Esophagus mucosa (tissue), 1 donor: ENCODE results near the gene SYNM. TPM values are rescaled to one million over a fixed set of nuclear protein-coding genes. Genes with fewer than 3 reads are reported as not detected.
"Not testable (repeated sequence)": the region's sequence is repeated elsewhere in the genome, so short reads cannot be mapped to it uniquely, and the experiment has no call there.

Experiments used
- ATAC-seq: fragments of 200-7000 bp; cut with Tn5 transposase; one replicate; pipeline ENCODE4 v1.9.1; 2020
- total RNA-seq: library from RNA; stranded (reverse); gene quantifications from one replicate; pipeline ENCODE4 v1.2.4, GENCODE V29; 2023
- donor health status: DM: yes; HTN: yes; CAD: no.

The SYNM gene, protein sequence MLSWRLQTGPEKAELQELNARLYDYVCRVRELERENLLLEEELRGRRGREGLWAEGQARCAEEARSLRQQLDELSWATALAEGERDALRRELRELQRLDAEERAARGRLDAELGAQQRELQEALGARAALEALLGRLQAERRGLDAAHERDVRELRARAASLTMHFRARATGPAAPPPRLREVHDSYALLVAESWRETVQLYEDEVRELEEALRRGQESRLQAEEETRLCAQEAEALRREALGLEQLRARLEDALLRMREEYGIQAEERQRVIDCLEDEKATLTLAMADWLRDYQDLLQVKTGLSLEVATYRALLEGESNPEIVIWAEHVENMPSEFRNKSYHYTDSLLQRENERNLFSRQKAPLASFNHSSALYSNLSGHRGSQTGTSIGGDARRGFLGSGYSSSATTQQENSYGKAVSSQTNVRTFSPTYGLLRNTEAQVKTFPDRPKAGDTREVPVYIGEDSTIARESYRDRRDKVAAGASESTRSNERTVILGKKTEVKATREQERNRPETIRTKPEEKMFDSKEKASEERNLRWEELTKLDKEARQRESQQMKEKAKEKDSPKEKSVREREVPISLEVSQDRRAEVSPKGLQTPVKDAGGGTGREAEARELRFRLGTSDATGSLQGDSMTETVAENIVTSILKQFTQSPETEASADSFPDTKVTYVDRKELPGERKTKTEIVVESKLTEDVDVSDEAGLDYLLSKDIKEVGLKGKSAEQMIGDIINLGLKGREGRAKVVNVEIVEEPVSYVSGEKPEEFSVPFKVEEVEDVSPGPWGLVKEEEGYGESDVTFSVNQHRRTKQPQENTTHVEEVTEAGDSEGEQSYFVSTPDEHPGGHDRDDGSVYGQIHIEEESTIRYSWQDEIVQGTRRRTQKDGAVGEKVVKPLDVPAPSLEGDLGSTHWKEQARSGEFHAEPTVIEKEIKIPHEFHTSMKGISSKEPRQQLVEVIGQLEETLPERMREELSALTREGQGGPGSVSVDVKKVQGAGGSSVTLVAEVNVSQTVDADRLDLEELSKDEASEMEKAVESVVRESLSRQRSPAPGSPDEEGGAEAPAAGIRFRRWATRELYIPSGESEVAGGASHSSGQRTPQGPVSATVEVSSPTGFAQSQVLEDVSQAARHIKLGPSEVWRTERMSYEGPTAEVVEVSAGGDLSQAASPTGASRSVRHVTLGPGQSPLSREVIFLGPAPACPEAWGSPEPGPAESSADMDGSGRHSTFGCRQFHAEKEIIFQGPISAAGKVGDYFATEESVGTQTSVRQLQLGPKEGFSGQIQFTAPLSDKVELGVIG (N-terminal part only)
- 6.0 TPM for total RNA-seq

- ATAC-seq: peak; percentile 81
These were observed at the start of gene SYNM for GRCh38 chr15:99104788-99105513. TSS of gene SYNM (plus strand) at chr15:99105080. CDS start at chr15:99105200, 120 bp downstream.

DNA sequence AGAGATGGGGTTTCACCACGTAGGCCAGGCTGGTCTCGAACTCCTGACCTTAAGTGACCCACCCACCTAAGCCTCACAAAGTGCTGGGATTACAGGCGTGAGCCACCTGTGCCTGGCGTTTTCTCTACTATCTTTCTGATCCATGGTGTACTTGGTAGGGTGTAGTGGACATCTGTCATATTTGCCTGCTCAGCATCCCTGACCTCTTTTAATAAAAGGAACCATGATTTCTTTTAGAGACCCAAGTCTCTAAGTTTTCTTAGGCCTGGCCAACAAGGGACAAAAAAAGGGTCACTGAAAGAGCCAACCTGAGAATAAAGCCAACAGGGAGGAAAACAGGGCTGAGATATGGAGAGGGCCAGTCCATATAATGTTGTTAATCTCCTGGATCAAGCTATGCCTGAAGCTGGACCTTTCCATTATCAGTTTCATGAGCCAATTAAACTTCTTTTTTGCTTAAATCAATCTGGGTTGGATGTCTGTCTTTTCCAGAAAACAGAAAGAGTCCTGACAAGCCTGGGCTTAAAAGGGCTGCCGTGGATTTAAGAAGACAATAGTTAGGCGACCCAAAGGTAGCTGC is 49.2 kb upstream of the SYNM start:
- ATAC-seq: no peak

DNA sequence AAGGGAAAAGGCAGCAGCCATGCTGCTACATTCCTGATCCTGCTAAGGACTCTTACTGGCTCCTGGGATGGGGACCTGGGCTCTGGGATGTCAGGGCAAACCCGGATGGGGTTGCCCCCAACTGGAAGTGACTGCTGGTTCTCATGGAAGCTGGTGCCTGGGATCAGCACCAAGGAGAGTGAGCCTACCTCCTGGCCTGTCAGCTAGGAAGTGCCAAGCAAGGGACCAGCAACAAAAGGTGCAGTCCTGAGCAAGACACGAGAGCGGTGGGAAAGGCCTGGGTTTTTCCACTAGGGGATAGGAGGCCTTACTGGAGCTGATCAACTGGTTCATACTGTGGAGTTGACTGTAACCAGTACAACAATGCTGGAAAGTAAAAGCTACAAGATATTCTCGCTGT is 47.9 kb upstream of the SYNM start:
- no peak for ATAC-seq

GRCh38 chr15:99057697-99058420 is 47.0 kb upstream of the SYNM start:
- peak; percentile 21 for ATAC-seq

DNA sequence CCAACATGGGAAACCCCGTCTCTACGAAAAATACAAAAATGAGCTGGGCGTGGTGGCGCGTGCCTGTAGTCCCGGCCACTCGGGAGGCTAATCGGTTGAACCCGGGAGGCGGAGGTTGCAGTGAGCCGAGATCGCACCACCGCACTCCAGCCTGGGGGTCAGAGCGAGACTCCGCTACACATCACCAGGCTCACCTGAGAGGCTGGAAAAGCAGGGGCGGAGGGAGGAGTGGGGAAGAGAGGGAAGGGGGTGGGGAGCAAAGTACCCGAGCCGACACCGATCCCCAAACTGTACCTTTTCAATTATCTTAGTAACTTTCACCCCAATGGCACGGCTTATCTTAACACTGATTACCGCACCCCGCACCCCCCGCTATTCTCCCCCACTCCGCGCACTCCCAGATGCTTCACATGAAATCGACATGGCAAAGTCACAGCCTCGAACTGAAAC is 46.4 kb upstream of the SYNM start:
- no peak for ATAC-seq

DNA sequence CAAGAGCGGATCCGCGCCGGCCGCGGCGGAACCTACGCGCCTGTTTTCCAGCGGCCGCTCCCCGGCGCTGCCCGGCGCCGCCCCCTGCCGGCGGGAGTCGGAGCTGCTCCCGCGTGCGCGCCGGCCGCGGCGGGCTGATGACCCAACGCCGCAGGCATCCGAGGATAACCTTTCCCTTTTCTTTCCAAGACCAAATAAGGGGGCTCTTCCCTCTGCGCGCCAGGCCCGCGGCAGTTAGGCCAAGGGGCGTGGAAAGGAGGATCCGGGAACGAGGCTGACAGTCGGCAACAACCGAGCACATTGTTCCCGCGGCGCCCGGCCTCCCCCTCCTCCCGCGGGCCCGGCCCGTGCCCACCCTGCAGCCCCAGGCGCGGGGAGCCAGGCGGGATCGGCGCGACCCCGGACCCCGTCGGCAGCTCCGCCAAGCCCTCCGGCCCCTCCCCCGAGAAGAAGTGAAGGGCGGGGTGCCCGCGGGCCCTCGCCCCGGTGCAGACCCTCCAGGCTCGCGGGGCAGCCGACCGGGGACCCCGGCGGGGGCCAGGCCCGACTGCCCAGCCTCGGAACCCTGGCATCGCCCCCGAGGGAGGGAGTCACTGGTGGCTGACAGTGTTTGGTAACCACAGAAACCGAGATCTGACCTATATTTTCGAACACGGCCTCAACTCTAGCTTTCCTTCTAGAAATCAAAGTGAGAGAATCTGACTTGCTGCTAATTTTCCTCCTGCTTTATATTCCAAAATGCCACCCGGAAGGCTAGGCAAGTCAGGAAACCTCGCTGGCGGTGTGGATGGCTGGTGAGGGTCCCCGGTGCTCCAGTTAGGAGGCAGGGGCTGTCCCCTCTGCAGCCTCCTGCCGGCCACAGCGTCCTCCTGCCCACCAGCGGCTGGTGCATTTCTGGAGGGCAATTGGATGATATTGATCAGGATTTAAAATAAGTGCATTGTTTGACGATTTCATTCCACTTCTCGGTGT is 45.6 kb upstream of the SYNM start:
- peak; percentile 80 for ATAC-seq

DNA sequence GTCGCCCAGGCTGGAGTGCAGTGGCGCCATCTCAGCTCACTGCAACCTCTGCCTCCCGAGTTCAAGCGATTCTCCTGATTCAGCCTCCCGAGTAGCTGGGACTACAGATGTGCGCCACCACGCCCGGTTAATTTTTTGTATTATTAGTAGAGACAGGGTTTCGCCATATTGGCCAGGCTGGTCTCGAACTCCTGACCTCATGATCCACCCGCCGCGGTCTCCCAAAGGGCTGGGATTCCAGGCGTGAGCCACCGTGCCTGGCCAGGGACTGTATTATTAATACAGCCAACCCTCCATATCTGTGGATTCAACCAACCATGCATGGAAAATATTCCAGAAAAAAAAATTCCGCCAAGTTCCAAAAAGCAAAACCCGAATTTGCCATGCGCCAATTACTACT is 44.7 kb upstream of the SYNM start:
- ATAC-seq: not testable (repeated sequence)

DNA sequence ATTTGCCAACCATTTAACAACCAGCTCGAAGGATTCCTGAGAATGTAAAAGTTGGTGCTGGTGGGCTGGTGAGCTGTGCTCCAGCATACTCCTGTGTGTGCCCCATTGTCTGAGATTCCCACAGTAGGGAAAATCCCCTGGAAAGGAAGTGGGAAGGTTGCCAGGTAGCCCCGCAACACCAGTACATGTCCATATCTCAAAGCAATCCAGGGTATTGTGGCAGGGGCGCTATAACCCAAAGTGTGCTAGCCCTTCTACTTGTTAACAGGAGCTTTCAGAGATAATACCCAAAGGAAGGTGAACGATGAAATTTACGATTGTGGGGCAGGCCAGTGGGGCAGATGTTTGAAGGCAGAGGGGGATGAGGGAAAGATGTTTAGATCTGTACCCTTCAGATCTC is 42.7 kb upstream of the SYNM start:
- no peak for ATAC-seq

DNA sequence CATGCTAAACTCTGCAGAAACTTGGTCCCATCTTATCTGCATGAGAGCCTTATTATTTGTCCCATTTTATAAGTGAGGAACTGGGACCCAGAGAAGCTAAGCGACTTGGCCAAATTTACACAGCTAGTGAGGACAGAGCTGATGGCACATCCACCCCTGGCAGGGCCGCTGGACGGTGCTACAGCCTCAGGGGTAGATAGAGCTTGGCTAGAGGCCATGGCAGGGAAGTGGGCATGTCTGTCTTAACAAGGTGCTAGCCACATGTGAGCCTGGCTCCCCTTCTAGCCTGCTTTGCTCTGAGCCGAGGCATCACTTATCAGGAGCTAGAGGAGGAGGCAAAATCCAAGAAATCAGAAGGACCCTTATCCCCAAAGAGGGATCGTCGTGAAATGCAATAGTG is 36.7 kb upstream of the SYNM start:
- ATAC-seq: no peak

DNA sequence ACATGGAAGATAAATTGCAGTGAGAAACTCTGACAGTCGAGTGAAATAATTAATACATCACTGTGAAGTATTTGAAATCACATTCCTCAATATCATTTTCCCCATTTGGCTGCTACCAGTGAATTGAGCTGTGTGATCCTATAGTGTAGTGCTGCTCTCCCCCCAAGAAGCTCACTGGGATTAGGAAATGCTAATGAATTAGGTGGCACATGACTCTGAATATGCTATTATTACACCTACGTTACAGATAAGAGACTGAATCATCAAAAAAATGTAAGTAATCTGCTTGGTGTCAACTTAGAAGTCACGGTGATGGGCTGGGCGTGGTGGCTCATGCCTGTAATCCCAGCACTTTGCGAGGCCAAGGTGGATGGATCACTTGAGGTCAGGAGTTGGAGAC is 34.7 kb upstream of the SYNM start:
- ATAC-seq: no peak

- ATAC-seq: no peak
These were observed 33.7 kb upstream of the SYNM start for GRCh38 chr15:99071091-99071680.

GRCh38 chr15:99073008-99073717 is 31.7 kb upstream of the SYNM start:
- no peak for ATAC-seq

- ATAC-seq: no peak
These were observed 30.4 kb upstream of the SYNM start for GRCh38 chr15:99074446-99074845.

DNA sequence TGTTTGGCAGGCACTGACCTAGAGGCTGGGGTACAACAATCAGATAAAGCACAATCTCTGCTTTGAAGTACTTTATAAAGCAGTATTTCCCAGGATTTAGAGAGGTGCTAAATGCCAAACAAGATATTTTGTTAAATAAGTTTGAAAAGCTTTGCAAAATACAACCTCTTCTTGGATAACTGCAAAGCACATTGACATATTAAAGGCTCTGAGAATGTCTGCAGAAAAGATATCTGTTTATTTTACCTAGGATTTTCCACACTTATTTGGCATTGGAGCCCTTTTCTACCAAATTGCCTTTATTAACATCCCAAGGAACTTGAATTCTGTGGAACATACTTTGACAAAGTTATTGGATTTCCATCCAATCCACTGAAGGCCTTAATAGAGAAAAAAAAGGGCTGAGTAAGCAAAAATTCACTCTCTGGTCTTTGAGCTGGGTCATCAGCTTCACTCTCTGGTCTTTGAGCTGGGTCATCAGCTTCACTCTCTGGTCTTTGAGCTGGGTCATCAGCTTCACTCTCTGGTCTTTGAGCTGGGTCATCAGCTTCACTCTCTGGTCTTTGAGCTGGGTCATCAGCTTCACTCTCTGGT is 29.7 kb upstream of the SYNM start:
- not testable (repeated sequence) for ATAC-seq

GRCh38 chr15:99076109-99076508 is 28.8 kb upstream of the SYNM start:
- no peak for ATAC-seq

DNA sequence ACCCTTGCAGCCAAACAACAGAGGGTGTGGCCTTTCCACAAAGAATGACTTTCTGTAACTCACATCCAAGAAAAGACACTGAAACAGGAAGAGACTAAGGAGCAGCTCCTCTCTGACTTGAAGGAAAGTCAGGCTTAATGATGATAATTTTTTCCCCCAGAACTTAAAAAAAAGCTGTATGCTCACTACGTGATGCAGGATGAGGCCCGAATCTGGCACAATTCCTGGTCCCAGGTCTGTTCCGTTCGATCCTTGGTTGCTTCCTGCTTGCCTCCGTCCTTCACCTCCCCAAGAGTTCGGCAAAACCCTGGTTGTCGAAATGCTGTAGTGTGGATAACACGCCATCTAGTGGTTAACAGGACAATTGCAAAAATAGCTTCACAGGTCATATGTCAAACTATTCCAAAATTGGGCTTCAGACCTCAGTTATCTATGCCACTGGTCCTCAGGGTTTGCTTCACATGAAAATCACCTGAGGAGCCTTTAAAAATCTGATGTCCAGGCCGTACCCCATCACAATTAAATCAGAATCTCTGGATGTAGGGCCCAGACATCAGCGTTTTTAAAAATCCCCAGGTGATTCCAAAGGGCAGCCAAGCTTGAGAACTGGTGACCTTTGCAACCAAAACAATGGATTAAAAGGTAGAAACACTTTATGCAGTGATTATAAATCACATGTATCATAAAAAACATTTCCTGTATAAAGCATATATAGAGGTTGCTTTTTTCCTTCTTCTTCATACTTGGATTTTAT is 28.1 kb upstream of the SYNM start:
- ATAC-seq: peak; percentile 89

GRCh38 chr15:99082798-99083197 is 22.1 kb upstream of the SYNM start:
- no peak for ATAC-seq
